ENCODE results near the gene TNFRSF13B.
"Not testable (repeated sequence)": the region's sequence is repeated elsewhere in the genome, so short reads cannot be mapped to it uniquely, and the experiment has no call there.

TNFRSF13B gene

DNA sequence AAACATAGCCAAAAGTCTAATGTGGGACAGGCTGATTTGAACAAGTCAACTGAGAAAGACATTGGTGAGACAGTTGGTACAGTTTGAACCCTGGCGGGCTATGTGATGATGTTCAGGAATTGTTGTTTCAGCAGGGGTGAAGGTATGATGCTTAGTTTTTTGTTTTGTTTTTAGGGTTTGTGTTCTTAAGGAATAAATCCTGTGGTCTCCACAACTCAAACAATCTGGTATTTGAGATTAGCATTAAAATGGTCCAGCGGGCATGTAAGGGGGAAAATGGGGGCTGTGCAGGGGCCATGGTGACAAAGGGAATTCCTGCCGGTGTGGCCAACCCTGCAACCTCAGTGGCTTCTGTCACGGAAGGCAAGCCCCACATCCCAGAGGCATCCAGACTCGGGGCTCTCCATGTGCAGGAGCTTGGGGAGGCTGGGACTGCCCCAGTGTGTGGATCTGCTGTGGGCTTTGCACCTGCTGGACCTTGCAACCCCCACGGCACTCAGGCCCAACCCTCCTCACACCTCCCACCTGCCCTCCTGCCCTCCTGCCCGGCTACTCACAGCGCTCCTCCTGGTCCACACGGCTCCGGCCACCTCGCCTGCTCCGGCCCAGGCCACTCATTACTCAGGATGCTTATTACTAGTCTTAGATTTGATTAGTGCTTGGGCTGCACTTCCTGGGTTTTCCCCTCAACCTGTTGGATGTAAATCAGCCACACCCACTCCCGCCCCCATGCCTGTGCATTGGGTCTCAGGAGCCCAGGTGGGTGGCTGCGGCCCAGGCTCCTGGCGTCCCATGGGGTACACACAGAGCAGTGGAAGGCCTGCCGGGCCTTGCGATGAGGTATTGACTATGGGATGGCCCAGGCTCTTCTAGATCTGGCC is at the start of gene TNFRSF13B:
TSS of gene TNFRSF13B (minus strand) at position 661 of the 881 bp plus-strand sequence. CDS start at position 618, 43 bp downstream.
- DNase-seq: no peak

- DNase-seq: no peak
Measured at GRCh38 chr17:17021194-17021863, 49.4 kb upstream of the TNFRSF13B start.

DNA sequence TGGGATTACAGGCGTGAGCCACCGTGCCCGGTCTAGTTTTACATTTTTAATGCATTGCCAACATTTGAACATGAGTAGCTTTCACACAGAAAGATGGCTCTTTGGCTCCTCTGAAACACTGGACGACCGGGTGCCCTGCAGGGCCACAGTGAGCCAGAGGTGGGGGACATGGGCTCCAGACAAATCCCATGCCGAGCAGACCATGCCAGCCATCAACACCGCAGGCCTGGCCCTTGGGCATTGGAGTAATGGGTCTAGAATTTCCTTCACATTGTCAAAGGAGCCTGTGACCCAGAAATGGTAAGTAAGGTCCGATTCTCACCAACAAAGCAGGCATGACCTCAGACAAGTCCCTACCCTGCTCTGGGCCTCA is 48.9 kb upstream of the TNFRSF13B start:
- DNase-seq: no peak

GRCh38 chr17:17019891-17020456 is 48.1 kb upstream of the TNFRSF13B start:
- DNase-seq: no peak

DNA sequence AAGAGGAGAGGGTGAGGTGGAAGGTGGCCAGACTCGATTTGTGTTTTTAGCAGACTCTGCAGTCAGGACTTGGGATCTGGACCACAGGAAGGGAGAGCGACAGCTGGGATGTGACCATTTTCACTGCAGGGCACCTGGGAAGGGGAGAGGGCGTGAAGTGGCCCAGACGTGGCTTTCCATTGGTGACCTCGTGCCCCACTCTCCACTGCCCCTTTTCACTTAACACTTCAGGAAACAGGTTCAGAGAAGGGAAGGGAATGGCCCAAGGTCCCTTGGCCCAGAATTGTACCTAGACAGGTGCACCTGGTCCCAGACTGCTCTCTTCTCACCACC is 47.5 kb upstream of the TNFRSF13B start:
- no peak for DNase-seq

DNA sequence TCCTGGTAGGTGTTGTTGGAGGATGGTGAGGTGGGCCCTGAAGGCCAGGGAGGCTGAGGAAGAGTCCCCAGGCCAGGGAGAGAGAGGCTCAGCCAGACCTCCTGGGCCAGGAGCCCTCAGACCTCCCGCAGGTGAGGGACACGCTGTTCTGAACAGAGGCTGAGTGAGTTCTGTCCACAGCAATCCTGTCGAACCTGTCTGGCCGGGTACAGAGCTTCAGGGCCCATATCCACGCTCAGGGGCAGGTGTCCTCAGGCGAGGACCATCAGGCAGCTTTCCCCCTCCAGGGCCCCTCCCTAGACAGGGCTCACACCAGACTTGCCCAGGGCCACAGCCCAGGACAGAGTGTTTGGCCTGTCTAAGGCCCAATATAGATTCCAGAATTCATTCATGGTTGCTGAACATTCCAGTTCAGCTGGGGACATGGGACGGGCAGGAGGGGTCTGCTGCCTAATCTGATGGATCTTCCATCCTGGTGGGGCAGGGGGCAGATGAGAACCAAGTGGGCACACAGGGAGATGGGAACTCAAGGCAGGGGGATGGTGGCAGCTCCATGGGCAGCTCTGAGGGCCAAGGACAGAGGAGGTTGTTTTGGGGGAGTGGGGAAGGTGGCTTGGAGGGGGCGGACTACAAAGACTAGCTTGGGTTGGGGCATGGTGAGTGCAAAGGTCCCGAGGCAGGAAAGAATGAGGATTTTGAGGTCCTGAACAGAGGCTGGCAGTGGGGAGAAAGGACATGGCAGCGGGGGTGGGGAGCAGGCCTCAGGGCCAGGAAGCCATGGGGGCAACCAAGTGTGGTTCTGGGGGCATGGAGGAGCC is 46.9 kb upstream of the TNFRSF13B start:
- DNase-seq: no peak

- DNase-seq: no peak
Measured at GRCh38 chr17:17018021-17018441, 46.1 kb upstream of the TNFRSF13B start.

- no peak for DNase-seq
Measured at GRCh38 chr17:17017343-17018014, 45.6 kb upstream of the TNFRSF13B start.

GRCh38 chr17:17016199-17017197 is 44.6 kb upstream of the TNFRSF13B start:
- peak; percentile 43 for DNase-seq

- DNase-seq: no peak
Measured at GRCh38 chr17:17015230-17015629, 43.3 kb upstream of the TNFRSF13B start.

DNA sequence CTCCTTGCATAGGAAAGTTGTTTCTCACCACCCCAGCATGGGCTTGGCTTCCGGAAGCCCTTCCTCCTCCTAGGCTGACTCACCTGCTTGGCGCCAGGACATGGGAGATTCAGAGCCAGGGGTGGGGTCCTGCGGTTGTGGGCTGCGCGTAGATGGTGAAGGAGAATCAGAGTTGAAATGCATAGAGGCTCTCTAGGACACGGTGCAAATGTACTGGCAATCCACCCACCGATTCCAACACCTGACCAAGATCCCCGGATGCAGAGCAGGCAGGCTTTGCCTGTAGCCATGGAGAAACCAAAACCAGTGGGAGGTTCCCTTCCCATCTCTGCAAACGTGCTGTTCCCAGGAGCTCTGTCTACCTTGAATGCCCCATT is 42.8 kb upstream of the TNFRSF13B start:
- not testable (repeated sequence) for DNase-seq

DNA sequence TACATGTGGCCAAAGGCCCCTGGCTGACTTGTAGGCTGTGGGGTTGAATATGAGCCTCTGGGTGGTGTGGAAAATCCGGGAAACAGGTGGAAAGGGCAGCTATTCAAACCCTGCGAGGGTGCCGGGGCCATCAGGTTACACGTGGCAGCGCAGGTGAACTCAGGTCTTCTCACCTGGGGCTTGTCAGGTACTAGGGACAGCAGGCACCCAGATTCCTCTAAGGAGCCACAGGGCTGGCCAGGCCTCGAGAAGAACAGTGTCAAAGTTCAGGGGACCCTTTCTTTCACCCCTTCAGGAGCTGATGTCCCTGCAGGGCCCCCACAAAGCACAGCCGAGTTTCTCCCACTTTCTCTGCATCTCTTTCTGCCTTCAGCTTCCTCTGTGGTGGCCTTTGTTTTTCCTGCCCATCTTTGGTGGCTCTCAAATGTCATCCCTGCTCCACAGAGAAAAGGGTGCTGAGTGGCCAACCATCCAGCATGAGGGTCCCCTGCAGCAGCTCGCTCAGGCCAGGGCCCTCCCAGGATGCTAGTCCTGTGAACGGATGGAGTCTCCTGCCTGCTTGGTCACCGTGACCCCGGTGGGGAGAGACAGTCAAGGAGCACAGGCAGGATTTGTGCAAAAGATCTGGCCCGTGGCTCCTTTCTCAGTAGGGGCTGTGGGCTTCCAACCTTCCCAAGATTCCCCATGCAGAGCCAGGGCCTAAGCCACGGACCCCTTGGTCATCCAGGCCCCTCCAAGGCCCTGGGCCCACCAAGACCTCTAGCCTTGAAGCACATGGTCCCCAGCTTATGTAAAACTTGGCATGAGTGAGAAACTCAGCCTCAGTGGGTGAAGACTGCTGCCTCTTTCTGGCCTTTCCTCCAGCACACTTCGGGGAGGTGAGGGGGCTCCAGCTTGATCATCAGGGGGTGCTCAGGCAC is 42.2 kb upstream of the TNFRSF13B start:
- DNase-seq: not testable (repeated sequence)

- not testable (repeated sequence) for DNase-seq
Measured at GRCh38 chr17:17011043-17011907, 39.4 kb upstream of the TNFRSF13B start.

DNA sequence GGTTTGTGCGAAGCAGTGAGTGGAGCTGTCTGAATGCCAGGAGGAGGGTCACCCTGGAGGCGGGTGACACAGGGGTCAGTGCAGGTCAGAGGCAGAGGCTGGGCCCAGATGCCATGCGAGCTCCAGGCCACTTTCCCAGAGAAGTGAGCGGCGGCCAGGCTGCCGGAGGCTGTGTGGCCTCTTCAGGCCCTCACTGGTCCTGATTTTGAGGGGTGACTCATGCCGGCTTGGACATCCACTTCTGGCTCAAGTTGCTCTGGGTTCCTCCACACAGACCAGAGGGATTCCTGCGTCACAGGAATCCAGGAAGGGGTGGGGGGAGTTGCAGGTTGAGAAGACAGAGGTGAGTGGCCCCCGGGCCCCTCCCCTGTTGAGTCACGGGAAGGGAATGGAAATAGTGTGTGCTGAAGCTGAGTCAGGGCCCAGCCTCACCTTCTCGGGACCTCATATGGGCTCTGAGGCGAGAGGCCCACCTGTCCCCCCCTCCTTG is 38.7 kb upstream of the TNFRSF13B start:
- not testable (repeated sequence) for DNase-seq

- DNase-seq: not testable (repeated sequence)
Measured at GRCh38 chr17:17009972-17010371, 38.1 kb upstream of the TNFRSF13B start.

- DNase-seq: not testable (repeated sequence)
Measured at GRCh38 chr17:17008621-17009397, 36.9 kb upstream of the TNFRSF13B start.

- DNase-seq: not testable (repeated sequence)
Measured at GRCh38 chr17:17007891-17008290, 36.0 kb upstream of the TNFRSF13B start.

Data from CD4-positive, alpha-beta T cell treated with Interleukin-21 for 1 hour (primary cell).